HG02852 (cell line): ENCODE data around the gene MYH14.

Experiments
- ATAC-seq: cut with Tn5 transposase; IDR thresholded peaks from one replicate; pipeline ENCODE4 v1.9.1; 2021; ENCODE audit warnings: mild to moderate bottlenecking, moderate library complexity; ENCODE audit not compliant: unreplicated experiment

Gene MYH14

GRCh38 chr19:50357178-50358100 is 154.0 kb downstream of the MYH14 start:
- ATAC-seq, result peak; percentile 62

GRCh38 chr19:50358483-50359327 is 155.3 kb downstream of the MYH14 start:
- ATAC-seq, result peak; percentile 42

- ATAC-seq, result no peak
Measured at GRCh38 chr19:50359328-50359818, 156.0 kb downstream of the MYH14 start.
